WERI-Rb-1 (cell line): ENCODE results near the gene DRC3.
A peak's percentile ranks its signal among the peaks of the same experiment; 100 is the strongest.

ENCODE experiments used
- DNase-seq: peaks from one replicate; pipeline ENCODE4 v3.0.0-alpha.2; 2020
- H3K27ac ChIP-seq: fragments of 250-450 bp; sonication (Bioruptor Pico); 2 replicates; pipeline ENCODE4 v1.5.1; 2020; ENCODE audit warnings: mild to moderate bottlenecking, moderate library complexity
- H3K27me3 ChIP-seq: fragments of 250-450 bp; sonication (Bioruptor Pico); 2 replicates; pipeline ENCODE4 v1.5.1; 2021; ENCODE audit warnings: mild to moderate bottlenecking, low read depth, moderate library complexity; ENCODE audit not compliant: insufficient read depth, severe bottlenecking
- H3K36me3 ChIP-seq: fragments of 250-450 bp; sonication (Bioruptor Pico); 2 replicates; pipeline ENCODE4 v1.5.1; 2020; ENCODE audit warnings: mild to moderate bottlenecking, moderate library complexity
- H3K4me3 ChIP-seq: 2 replicates; pipeline ENCODE4 v1.5.1; 2011; ENCODE audit warnings: low read depth, mild to moderate bottlenecking, control low read depth, low read length
- H3K9me3 ChIP-seq: fragments of 250-450 bp; sonication (Bioruptor Pico); 2 replicates; pipeline ENCODE4 v1.5.1; 2021; ENCODE audit warnings: mild to moderate bottlenecking, moderate library complexity; ENCODE audit not compliant: severe bottlenecking
- CTCF ChIP-seq: IDR thresholded peaks from 2 replicates; pipeline ENCODE4 v1.5.1; 2011; ENCODE audit warnings: low read depth, mild to moderate bottlenecking, control low read depth, inconsistent platforms, low read length

The DRC3 gene

GRCh38 chr17:18031955-18032354 lies 59.3 kb downstream of the DRC3 start:
- no peak for TF ChIP-seq CTCF
- no peak overlapping the region for H3K27ac ChIP-seq
- no peaks in the 10 kb centered on the region; the same call in 1 of the 2 replicates for H3K36me3 ChIP-seq
- no peak for DNase-seq
- no peaks in the 10 kb centered on the region for H3K9me3 ChIP-seq
- H3K4me3 ChIP-seq = no peak overlapping the region
- no peaks in the 10 kb centered on the region for H3K27me3 ChIP-seq

- Histone ChIP-seq H3K4me3 (no peak overlapping the region), H3K27me3 (no peaks in the 10 kb centered on the region), H3K9me3 (no peaks in the 10 kb centered on the region), H3K36me3 (no peaks in the 10 kb centered on the region), H3K27ac (no peak overlapping the region)
- peak; percentile 53; the same call in 1 of the 2 replicates for TF ChIP-seq CTCF
- DNase-seq = peak; percentile 48
Observed at GRCh38 chr17:18033442-18034099, 60.9 kb downstream of the DRC3 start.

- Histone ChIP-seq H3K9me3 (no peaks in the 10 kb centered on the region), H3K36me3 (peaks cover 2% of the 10 kb centered on the region; the same call in 1 of the 2 replicates), H3K27me3 (no peaks in the 10 kb centered on the region), H3K27ac (no peak overlapping the region), H3K4me3 (no peak overlapping the region)
- TF ChIP-seq CTCF = no peak
- DNase-seq = no peak
Observed at GRCh38 chr17:18035704-18036103, 63.0 kb downstream of the DRC3 start.

- peaks cover 2% of the 10 kb centered on the region; the same call in 1 of the 2 replicates for H3K36me3 ChIP-seq
- no peak for TF ChIP-seq CTCF
- DNase-seq = no peak
- no peak overlapping the region for H3K27ac ChIP-seq
- H3K27me3 ChIP-seq = no peaks in the 10 kb centered on the region
- no peaks in the 10 kb centered on the region for H3K9me3 ChIP-seq
- H3K4me3 ChIP-seq = no peak overlapping the region
Observed at GRCh38 chr17:18037486-18037885, 64.8 kb downstream of the DRC3 start.

GRCh38 chr17:18038149-18038850 lies 65.6 kb downstream of the DRC3 start:
- no peak for DNase-seq
- Histone ChIP-seq H3K4me3 (peak overlapping the region; percentile 82), H3K9me3 (no peaks in the 10 kb centered on the region), H3K27me3 (no peaks in the 10 kb centered on the region), H3K27ac (peak overlapping the region; percentile 57), H3K36me3 (peaks cover 2% of the 10 kb centered on the region; the same call in 1 of the 2 replicates)
- TF ChIP-seq CTCF = no peak
